GM21360 (cell line): Measurements from ENCODE around the gene ST8SIA1.
"Not testable (repeated sequence)": the region's sequence is repeated elsewhere in the genome, so short reads cannot be mapped to it uniquely, and the experiment has no call there.

Source experiments
- ATAC-seq: cut with Tn5 transposase; IDR thresholded peaks from one replicate; pipeline ENCODE4 v1.9.1; 2021; ENCODE audit warnings: mild to moderate bottlenecking, moderate library complexity; ENCODE audit not compliant: unreplicated experiment

The ST8SIA1 gene

GRCh38 chr12:22188431-22188830 lies 146.1 kb downstream of the ST8SIA1 start:
- ATAC-seq: no peak

GRCh38 chr12:22180705-22181104 lies 153.8 kb downstream of the ST8SIA1 start:
- ATAC-seq: no peak

- no peak for ATAC-seq
Measured at GRCh38 chr12:22173177-22173576, 161.3 kb downstream of the ST8SIA1 start.

GRCh38 chr12:22172501-22172900 lies 162.0 kb downstream of the ST8SIA1 start:
- no peak for ATAC-seq

- ATAC-seq: no peak
Measured at GRCh38 chr12:22169376-22169775, 165.1 kb downstream of the ST8SIA1 start.

GRCh38 chr12:22164139-22164538 lies 170.4 kb downstream of the ST8SIA1 start:
- ATAC-seq: no peak

GRCh38 chr12:22163594-22163993 lies 170.9 kb downstream of the ST8SIA1 start:
- ATAC-seq: no peak

- ATAC-seq: no peak
Measured at GRCh38 chr12:22160396-22161003, 174.0 kb downstream of the ST8SIA1 start.

- not testable (repeated sequence) for ATAC-seq
Measured at GRCh38 chr12:22149286-22149685, 185.2 kb downstream of the ST8SIA1 start.

GRCh38 chr12:22146686-22147085 lies 187.8 kb downstream of the ST8SIA1 start:
- not testable (repeated sequence) for ATAC-seq
